ENCODE data around the gene PATL2.
"Not testable (repeated sequence)": the region's sequence is repeated elsewhere in the genome, so short reads cannot be mapped to it uniquely, and the experiment has no call there.

PATL2 gene

GRCh38 chr15:44726136-44726535 lies 15.0 kb upstream of the PATL2 start:
- no peak overlapping the region for H3K4me3 ChIP-seq (ENCODE audit: control insufficient read depth, low read depth, low read length)
- TF ChIP-seq, protein P1, sequence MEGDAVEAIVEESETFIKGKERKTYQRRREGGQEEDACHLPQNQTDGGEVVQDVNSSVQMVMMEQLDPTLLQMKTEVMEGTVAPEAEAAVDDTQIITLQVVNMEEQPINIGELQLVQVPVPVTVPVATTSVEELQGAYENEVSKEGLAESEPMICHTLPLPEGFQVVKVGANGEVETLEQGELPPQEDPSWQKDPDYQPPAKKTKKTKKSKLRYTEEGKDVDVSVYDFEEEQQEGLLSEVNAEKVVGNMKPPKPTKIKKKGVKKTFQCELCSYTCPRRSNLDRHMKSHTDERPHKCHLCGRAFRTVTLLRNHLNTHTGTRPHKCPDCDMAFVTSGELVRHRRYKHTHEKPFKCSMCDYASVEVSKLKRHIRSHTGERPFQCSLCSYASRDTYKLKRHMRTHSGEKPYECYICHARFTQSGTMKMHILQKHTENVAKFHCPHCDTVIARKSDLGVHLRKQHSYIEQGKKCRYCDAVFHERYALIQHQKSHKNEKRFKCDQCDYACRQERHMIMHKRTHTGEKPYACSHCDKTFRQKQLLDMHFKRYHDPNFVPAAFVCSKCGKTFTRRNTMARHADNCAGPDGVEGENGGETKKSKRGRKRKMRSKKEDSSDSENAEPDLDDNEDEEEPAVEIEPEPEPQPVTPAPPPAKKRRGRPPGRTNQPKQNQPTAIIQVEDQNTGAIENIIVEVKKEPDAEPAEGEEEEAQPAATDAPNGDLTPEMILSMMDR (conservative IDR thresholded peaks at IDR 0.05; ENCODE audit: control insufficient read depth, insufficient read depth, low read depth, low read length) = no peak
- DNase-seq (ENCODE audit: low read depth) = peak; percentile 33

- TF ChIP-seq, protein P1 (conservative IDR thresholded peaks at IDR 0.05; ENCODE audit: control insufficient read depth, insufficient read depth, low read depth, low read length) = no peak
- H3K4me3 ChIP-seq (ENCODE audit: control insufficient read depth, low read depth, low read length) = no peak overlapping the region
- DNase-seq (ENCODE audit: low read depth) = no peak
These were observed 10.9 kb upstream of the PATL2 start for GRCh38 chr15:44722011-44722410.

- H3K4me3 ChIP-seq (ENCODE audit: control insufficient read depth, low read depth, low read length) = no peak overlapping the region
- DNase-seq (ENCODE audit: low read depth) = no peak
- TF ChIP-seq, protein P1 (conservative IDR thresholded peaks at IDR 0.05; ENCODE audit: control insufficient read depth, insufficient read depth, low read depth, low read length) = no peak
These were observed 9.5 kb upstream of the PATL2 start for GRCh38 chr15:44720460-44721176.

GRCh38 chr15:44720000-44720435 lies 8.9 kb upstream of the PATL2 start:
- DNase-seq (ENCODE audit: low read depth); H3K4me3 ChIP-seq (ENCODE audit: control insufficient read depth, low read depth, low read length): not testable (repeated sequence)

DNA sequence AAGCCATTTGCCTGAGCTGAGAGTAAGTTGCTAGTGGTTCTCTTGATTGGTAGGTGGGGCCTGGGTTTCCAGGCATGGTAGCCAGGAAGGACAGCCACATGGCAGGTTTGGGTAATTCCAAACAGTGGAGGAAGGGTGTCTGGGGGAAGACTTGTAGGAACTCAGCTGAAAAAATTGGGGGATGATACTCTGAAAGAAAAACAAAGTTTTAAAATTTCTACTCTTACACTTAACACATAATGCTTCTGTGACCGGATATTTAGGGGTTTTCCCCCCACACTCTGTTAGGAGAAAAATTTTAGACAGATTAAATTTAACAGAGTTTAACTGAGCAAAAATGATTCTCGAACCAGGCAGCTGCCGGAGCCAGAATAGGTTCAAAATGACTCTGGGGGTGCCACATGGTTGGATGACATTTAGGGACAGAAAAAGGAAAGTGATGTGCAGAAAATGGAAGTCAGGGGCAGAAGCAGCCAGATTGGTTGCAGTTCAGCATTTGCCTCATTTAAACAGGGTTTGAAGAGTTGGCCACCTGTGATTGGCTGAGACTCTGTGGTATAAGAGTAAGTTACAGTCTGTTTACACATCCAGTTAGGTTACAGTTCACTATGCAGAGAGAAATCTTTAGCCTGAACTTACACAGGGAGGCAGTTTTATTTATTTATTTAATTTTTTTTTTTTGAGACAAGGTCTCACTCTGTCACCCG lies 8.3 kb upstream of the PATL2 start:
- DNase-seq (ENCODE audit: low read depth) = peak; percentile 54
- TF ChIP-seq, protein P1 (conservative IDR thresholded peaks at IDR 0.05; ENCODE audit: control insufficient read depth, insufficient read depth, low read depth, low read length) = no peak
- H3K4me3 ChIP-seq (ENCODE audit: control insufficient read depth, low read depth, low read length) = no peak overlapping the region

DNA sequence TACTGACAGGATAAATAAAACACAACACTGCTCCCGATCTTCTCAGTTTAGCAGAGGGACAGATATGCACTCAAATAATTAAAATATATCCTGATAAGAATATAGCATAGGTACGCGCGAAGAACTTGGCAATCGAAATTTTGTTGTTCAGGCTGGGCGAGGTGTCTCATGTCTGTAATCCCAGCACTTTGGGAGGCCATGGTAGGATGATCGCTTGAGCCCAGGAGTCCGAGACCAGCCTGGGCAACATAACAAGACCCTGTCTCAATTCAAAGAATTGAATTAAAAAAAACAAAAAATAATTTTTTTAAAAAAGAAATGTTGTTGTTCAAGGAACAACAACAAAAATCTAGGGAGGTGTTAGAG lies 7.8 kb upstream of the PATL2 start:
- TF ChIP-seq, protein P1 (conservative IDR thresholded peaks at IDR 0.05; ENCODE audit: control insufficient read depth, insufficient read depth, low read depth, low read length) = no peak
- H3K4me3 ChIP-seq (ENCODE audit: control insufficient read depth, low read depth, low read length) = no peak overlapping the region
- no peak for DNase-seq (ENCODE audit: low read depth)

- no peak for DNase-seq (ENCODE audit: low read depth)
- TF ChIP-seq, protein P1 (conservative IDR thresholded peaks at IDR 0.05; ENCODE audit: control insufficient read depth, insufficient read depth, low read depth, low read length) = no peak
- H3K4me3 ChIP-seq (ENCODE audit: control insufficient read depth, low read depth, low read length) = no peak overlapping the region
These were observed 7.2 kb upstream of the PATL2 start for GRCh38 chr15:44718180-44718926.
